Stimulated activated CD8-positive, alpha-beta memory T cell treated with anti-CD3 and anti-CD28 coated beads, Interleukin-4, amount 100 ng/mL, for 4 hours (primary cell): ENCODE measurements around the gene TMPRSS4.
"Not testable (repeated sequence)": the region's sequence is repeated elsewhere in the genome, so short reads cannot be mapped to it uniquely, and the experiment has no call there.

Experiments
- DNase-seq, 2 donors: peaks; one replicate each; pipeline ENCODE4 v3.0.0-alpha.2; 2020; ENCODE audit warnings: low read depth in 2 of 2, low spot score in 1 of 2

Gene TMPRSS4

DNA sequence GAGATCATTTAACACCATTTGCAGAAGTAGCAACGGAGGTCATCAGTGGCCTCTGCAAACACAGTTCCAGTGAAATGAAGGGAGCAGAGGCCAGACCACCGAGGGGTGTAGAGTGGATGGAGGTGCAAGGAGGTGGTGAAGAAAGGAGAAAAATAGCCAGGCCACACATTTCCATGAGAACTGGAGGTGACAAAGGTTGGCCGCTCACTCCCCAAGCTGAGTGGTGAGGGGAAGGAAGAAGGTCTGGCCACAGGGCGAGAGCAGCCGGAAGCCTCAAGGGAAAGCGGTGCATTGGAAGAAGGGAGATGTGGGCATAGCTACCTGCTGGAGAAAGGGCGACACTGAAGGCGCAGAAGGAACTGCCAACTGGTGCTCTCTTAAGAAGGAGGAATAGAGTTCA lies 20.1 kb upstream of the TMPRSS4 start:
- no peak for DNase-seq

DNA sequence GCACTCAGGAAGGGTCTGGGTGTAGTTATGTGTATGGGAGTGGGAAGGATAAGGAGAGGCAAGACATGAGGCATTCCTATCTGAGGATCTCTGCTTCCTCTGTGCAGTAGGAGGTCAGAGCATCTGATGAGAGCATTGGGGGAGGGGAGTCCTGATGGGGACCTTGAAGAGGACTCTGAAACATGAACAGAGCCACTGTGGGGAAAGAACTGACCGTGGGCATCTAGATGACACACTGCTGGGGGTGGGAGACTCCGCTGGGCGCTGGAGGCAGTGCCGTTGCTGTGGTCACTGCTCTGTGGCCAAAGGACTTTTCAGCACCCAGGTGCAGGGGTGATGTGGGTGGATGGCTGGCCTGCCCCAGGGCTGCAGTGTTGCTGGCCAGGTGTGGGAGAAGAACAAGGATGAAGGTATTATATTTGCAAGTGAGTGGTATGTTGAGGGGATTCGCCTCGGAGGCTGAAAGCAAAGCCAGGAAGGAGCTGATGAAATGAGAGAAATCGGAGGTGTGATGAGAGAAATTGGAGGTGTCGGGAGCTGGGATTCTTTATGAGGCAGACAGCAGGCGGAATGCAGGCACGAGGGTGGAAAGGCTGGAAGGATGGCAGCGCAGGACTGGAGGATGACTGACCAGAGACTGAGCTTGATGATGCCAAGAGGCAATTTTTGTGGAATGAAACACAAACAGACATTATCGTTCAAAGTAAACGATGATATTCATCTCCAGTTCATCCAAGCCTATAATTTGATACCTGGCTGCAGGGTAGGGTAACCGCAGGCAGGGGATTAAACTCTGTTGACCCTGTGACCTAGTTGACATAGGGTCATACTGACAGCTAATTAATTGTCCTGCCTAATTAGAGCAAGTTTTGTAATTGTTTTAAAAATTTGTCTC lies 19.4 kb upstream of the TMPRSS4 start:
- DNase-seq: no peak

DNA sequence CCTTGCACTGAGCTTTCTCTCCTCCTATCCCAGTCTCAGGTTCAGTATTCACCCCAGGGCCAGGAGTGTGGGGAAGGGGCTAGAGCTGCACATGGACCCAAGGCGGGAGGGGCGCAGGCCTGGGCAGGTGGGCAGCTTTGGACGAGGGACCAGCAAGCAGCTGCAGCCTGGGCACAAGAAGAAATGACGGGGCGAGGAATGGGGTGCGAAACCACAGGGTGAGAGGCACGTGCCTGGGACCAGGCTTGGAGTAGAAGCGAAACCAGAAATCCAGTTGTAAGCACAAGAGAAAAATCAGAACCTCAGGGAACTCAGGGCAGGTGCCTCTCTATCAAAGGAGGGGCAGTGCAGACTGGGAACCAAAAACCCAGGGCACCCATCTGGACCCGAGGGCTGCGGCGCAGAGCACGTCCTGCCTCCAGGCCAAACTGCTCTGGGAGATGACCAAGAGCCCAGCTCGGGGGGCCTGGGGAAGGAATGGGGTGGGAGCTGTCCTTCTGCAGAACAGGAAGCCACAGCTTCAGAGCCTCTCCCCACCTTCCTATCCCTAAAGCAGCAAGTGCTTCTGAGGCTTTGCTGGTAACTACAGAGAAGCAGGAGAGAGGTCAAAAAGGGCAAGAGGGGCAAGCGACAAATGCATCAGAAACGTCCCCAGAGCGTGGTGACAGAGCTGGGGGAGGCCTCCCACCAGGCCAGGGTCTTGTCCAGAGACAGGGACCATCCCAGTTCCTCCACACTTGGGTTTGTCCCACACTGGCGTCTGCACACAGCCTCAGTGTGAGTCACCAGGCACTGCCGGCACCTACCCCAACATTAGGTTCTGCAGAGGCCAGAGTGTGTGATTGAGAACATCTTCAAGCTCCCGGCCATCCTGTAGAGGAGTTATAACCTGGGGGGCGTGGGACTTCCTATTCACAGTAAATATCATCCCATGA lies 18.3 kb upstream of the TMPRSS4 start:
- DNase-seq: no peak

DNA sequence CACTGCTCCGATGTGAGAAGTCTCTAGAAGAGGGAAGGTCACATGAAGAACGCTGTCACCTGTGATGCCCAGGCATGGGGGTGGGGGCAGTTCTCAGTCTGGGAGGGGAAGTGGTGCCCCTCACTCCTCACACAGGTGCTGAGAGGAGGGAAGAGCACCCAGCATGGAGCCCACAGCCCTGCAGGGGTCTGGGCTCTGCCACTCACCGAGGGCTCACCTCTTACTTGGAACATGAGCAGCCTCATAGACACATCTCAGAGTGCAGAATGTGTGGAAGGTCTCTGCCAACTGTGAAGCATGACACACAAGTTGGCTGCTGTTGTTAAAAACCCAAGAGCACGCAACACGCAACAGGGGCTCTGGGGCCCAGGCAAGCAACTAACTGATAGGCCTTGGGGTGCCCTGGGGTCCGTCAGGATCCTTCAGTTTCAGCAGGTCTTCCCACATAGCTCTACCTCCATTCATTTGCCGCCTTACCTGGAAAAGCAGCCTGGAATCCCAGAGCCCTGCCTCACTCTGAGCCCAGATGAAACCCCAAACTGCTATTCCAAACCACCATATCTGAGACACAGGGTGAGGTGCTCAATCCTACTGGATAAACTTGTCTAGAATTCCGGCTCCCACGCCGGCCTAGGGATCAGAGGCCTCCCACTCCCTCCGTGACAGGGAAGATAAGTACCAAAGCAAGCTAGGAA lies 17.5 kb upstream of the TMPRSS4 start:
- DNase-seq: no peak

DNA sequence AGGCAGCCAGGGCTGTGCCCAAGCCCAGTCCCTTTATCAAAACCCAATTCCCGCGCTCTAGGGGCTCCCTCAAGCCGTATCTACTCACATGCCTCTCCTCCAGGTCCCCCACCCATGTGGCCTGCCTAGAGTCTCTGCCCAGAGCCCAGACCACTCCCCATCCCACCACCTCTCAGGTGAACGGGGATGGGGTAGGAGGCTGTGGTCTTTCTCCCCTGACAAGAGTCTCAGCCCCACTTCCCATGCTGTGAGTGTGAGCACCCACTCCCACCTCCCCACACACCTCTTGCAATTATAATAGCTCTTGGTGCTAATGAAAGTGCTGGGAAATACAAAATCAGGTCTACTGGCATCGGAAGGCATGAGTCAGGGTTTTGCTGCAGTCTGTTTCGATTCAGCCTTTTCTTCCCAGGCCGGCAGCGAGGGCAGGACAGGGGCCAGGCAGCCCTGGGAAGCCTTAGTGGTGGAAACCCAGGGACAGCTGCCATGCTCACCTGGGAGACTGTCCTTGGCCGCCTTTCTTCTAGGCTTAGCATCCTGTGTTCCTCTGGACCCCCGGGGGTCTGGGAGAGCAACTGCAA lies 16.7 kb upstream of the TMPRSS4 start:
- no peak for DNase-seq

DNA sequence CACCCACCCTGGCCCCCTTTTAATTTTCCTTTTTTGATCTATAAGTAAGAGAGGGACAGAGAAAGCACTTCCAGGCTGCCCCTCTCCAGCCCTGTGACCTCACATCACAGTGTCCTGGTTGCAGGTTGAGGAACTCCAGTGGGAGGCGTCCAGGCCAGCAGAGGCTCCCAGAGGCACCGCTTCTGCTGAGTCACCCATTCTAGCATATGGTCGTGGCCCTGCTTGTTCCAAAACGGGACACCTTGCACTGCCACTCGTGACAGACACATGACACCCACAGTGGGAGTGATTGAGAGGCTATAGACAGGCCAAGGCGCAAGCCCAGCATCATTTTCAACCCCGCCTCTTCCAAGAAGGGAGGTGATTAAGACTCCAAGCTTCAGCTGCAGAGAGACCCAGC lies 16.0 kb upstream of the TMPRSS4 start:
- no peak for DNase-seq

DNA sequence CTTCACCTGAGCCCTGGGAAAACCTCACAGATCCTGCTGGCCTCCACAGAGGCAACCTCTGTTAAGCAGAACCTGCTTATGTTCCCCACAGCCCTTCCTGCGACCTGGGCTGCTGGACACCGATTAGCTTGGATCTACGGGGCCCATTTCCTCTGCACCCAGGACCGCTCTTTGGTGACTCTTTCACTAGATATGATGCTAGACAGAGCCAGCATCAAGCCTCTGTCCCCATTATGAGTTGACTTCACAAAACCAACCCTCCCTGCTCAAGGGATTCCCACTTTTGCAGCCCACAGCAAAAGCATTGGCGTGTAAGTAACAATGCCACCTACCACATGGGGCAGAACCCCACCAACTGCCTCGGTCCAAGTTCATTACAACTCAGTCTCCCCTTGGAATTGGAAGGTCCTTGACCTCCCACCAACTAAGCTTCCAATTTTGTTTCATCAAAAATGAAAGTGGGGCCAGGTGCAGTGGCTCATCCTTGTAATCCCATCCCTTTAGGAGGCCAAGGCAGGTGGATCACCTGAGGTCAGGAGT lies 15.2 kb upstream of the TMPRSS4 start:
- DNase-seq: no peak

DNA sequence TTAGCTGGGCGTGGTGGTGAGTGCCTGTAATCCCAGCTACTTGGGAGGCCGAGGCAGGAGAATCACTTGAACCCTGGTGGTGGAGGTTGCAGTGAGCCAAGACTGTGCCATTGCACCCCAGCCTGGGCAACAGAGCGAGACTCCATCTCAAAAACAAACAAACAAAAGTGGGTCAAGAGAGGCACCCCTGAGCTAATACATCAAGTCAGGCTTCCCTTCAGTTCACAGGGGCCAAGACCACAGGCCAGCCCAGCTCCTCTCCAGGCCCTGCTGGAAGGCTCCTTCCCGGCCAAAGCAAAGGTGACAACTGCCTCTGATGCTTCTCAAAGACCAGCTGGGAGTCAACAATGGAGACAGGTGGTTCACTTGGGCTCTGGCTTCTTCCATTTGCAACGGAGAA lies 14.7 kb upstream of the TMPRSS4 start:
- DNase-seq: not testable (repeated sequence)

DNA sequence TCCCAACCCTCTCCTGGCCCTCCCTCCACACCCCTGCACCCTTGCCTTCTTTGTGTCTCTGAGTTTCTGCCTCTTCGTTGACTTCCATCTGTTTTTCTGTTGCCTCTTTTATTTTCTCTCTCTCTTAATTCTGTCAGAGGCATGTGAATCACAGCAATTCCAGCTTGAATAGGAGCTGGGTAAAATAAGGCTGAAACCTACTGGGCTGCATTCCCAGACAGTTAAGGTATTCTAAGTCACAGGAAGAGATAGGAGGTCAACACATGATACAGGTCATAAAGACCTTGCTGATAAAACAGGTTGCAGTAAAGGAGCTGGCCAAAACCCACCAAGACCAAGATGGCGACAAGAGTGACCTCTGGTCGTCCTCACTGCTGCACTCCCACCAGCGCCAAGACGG lies 14.2 kb upstream of the TMPRSS4 start:
- not testable (repeated sequence) for DNase-seq

DNA sequence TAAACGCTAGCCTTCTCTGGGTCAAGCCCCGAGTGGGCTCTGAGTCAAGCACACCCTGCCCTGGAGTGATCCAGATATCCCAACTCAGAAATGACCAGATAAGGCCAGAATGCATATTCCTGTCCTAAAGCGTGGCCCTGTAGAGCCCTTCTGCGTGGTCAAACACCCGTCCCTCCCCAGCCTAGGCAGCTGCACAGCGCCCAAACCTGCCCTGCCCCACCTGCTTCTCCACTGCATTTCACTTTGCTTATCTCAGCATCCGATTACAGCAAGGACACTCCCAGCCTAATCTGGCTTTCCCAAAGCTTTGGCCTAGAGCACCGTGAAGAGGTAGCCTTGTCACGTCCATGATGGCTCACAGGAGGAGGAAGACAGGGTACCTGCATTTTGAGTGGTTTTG lies 11.9 kb upstream of the TMPRSS4 start:
- DNase-seq: no peak

DNA sequence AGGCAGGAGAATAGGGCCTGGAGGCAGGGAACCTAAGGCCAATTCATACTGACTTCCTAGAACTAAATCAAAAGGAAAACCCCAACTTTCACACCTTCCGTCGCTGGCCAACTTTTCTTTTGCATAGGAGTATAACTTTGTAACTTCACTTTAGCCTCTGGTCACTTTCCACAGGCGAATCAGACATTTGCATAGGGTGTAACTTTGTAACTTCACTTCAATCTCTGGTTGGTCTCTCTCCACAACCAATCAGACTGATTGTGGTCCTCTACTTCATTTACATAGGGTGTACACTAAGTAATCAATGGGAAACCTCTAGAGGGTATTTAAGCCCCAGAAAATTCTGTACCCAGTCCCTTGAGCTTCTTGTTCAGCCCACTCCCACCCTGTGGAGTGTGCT lies 11.5 kb upstream of the TMPRSS4 start:
- no peak for DNase-seq

DNA sequence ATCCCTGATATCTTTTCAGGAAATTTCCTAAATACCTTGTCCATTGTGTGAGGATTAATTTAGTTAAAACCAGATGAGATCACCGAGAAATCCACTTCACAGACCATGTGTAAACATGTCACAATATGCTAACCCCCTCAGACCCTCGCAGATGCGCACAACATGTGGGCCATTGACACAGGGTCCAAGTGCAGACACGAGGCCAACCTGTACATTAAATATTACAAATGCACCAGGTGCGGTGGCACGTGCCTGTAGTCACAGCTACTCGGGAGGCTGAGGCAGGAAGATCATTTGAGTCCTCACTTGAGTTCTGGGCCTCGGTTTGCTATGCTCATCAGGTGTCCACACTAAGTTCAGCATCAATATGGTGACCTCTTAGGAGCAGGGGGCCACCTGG lies 9.9 kb upstream of the TMPRSS4 start:
- DNase-seq: no peak

DNA sequence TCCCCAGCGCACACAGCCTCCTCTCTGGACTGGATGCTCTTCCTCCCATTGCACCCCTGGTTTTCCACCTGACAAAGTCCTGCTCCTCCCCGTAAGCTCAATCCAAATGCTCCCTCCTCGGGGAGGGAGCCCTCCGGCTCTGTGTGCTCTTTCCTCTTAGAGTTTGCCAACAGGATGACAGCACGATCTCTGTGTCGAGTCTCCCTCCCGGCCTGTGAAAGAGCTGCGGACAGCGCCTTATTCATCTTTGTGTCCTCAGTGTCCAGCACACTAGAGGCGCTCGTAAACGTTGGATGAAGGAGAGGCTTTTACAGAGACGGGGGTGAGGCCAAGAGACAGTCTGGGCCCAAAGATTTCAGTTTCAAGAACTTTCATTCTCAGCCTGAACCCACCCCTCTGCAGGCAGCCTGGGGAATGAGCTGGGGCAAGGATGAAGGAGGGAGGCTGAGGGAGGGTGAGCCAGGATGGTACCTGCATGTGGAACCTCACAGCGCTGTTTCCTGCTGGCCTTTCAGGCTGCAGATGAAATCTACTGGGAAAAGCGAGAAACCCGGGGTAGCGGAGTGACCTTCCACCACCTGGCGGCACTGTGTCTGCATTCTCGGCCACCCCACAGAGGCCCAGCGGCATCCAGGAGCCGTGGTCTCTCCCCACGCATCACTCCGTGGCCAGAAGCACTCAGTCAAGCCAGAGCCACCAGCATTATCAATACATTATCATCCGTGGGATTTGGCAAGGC lies 8.5 kb upstream of the TMPRSS4 start:
- no peak for DNase-seq

DNA sequence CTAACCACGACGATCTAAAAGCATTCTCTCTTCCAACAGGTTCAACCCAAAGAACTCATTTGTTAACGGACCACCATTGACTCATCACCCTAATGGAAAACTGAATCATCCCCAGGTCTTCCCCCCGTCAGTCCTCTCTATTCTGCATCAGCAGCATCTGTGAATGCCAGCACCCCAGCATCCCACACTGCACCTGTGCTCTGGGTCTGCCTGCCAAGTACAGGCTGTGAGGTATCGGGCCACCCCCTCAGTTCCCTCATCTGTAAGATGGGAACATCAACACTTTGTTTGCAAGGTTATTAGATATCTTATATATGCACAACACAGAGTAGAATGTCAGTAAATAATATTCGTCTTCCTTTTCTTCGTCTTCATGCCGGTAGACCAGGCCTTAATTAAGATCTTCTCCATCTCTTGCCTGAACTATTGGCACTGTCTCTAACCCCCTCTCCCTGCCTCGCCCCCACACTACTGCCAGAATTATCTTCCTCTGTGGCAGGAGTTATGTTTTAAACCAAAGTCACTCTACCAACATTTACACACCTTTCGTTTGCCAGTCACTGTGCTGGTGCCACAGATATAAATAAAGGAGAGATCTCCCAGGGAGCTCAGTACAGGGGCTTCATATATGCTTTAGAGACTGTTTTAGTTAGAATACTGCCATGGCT lies 7.8 kb upstream of the TMPRSS4 start:
- no peak for DNase-seq

DNA sequence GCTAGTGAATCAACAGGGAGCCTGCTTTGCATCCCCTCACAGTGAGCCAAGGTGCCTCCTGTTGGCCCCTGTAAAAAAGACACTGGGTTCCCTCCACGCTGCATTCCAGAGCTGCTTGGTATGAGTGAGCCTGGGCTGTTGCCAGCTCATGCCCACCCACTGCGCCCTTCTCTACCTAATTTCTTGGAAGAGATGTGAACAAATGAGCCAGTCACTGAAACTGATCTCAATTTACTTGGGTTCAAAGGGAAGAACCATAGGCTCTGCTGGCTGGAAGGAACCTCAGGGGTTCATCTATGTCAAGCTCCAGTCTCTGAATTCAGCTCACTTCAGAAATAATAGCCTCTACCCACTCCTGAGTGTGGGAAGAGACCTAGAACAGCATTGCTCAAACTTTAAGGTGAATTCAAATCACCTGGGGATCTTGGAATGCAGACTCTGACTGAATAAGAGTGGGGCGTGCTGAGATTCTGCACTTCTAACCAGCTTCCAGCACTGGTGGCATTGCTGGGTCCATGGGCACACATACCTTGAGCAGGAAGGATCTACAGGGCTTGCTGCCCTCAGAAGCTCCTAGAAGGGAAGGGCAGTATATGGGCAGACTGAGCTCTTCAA lies 5.4 kb upstream of the TMPRSS4 start:
- no peak for DNase-seq

DNA sequence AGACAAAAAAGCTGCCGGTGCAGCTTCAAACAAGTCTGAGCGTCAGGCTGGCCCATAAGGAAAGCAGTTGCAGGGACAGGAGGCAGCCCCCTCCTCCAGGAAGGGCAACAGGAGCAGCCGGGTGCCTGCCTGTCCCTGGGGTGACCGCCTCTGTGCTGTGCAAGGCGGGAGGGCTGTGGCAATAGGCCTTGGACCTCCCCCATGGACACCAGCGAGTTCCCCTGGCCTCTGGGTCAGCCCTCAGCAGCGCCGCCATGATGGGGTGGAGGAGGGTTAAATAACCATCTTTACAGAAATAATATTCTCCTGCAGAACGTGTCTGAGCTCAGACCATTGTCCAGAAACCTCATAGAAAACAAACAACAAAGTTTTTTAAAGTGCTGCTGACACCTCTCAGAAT lies 3.3 kb upstream of the TMPRSS4 start:
- no peak for DNase-seq

DNA sequence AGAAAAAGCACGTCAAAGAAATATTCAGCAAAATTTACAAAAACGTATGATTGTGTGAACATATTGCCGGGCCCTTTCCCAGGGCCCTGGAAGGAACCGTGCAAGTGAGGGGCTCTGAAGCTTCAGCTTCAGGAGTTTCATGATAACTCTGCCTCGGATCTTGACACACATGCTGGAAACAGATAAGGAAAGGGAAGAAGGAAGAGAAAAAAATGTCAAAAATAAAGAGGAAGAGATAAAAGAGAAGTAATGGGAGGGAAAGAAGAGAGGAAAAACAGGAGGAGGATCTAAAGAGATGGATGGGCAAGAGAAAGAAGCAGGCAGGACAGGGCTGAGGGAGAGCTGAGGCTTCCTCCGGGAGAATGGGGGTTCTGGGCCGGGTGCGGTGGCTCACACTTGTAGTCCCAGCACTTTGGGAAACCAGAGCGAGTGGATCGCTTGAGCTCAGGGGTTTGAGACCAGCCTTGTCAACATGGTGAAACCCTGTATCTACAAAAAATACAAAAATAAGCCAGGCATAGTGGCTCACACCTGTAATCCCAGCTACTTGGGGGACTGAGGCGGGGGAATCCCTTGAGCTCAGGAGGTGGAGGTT lies 2.7 kb upstream of the TMPRSS4 start:
- DNase-seq: no peak

DNA sequence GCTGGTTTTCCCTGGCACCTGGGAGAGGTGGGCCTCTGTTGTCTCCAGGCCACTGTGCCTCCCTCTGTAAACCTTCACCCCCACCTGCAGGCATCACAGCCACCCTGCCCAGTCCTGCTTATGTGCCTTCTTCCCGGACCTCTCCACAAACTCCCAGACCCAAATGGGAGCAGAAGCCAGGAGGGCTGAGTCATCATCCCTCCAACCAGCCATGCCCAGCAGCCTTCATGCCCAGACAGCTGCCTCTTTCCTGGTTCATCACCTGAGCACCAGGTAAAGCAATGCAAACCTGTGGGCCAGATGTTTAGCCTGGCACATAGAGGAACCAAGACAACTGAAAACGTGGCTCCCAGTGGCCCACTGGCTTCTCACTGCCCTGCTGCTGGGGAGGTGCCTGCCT lies 2.1 kb upstream of the TMPRSS4 start:
- no peak for DNase-seq

DNA sequence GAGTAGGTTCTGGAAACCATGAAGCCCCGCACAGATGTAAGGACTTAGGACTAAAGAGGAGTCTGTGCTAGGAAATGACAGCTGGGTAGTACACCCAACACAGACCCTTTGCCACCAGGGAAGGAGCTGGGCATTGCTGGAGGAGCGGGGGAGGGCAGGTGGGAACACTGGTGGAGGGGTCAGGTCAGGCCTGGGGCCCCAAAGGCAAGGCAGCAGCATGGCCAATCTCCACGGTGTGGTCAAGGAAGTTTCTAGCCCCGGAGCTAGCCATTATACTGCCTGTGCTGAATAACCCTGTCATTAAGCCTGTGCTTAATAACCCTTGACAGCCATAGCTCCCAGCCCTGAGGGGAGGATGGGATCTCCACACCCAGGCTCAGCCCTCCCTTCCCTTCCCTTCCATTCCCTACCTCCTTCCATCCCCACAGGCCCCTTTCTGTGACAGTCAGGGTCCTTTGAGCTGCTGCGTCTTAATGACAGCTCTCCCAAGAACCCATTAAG lies 2.1 kb downstream of the TMPRSS4 start:
- no peak for DNase-seq
